Vagina (tissue), 2 donors: ENCODE results near the gene ZFP91.

Source experiments
- POLR2A ChIP-seq, 2 donors: fragments of 450-650 bp; IDR thresholded peaks; one replicate each; pipeline ENCODE4 v1.6.1; 2017; ENCODE audit warnings: antibody characterized with exemption in 2 of 2, mild to moderate bottlenecking in 2 of 2, moderate library complexity in 2 of 2
- POLR2AphosphoS5 ChIP-seq, 2 donors: sonication (generic); formaldehyde crosslinking; IDR thresholded peaks; one replicate each; pipeline ENCODE4 v1.9.0; 2017; ENCODE audit warnings: antibody characterized with exemption in 2 of 2, mild to moderate bottlenecking in 2 of 2, low read depth in 1 of 2; ENCODE audit not compliant: insufficient read depth in 1 of 2
- TF ChIP-seq, protein P1 (sequence below), 3 experiments: fragments of 450-650 bp in 2 of 3; fragments of 200-600 bp in 1 of 3; sonication (generic) in 1 of 3; IDR thresholded peaks; one replicate each; pipeline ENCODE4 v1.5.1; 2017 to 2019; ENCODE audit warnings: antibody characterized with exemption in 3 of 3, mild to moderate bottlenecking in 2 of 3, moderate library complexity in 2 of 3

DNA sequence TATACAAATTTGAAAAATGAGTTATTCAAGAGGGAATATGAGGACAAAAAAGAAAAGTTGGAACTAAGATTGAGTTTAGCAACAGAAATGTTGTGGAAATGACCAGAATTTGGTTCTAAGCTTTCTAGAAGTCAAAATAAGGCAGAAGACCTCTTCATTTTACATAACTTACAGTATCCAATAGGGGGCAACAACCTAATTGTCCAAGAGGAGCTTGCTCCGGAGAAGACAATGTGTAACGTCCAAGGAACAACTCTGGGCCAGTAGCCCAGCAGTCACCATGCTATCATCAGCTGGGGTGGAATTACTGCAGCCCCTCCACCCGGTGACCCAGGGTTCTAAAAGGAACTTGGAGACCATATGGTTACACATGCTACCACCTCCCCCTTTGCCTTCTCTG lies 57.7 kb downstream of the ZFP91 start:
- TF ChIP-seq POLR2A (IDR thresholded peaks at IDR 0.05) (no peak), POLR2AphosphoS5 (IDR thresholded peaks at IDR 0.05; ENCODE audit: insufficient read depth in 1 of 2, low read depth in 1 of 2) (no peak)
- TF ChIP-seq, protein P1, sequence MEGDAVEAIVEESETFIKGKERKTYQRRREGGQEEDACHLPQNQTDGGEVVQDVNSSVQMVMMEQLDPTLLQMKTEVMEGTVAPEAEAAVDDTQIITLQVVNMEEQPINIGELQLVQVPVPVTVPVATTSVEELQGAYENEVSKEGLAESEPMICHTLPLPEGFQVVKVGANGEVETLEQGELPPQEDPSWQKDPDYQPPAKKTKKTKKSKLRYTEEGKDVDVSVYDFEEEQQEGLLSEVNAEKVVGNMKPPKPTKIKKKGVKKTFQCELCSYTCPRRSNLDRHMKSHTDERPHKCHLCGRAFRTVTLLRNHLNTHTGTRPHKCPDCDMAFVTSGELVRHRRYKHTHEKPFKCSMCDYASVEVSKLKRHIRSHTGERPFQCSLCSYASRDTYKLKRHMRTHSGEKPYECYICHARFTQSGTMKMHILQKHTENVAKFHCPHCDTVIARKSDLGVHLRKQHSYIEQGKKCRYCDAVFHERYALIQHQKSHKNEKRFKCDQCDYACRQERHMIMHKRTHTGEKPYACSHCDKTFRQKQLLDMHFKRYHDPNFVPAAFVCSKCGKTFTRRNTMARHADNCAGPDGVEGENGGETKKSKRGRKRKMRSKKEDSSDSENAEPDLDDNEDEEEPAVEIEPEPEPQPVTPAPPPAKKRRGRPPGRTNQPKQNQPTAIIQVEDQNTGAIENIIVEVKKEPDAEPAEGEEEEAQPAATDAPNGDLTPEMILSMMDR (IDR thresholded peaks at IDR 0.05): no peak
